Measurements from ENCODE around the gene AEBP1. TPM values are rescaled to one million over a fixed set of nuclear protein-coding genes. Genes with fewer than 3 reads are reported as not detected.

The AEBP1 gene
- total and polyA plus RNA-seq, 9 of the 15 experiments (the other 6 are each of a cell fraction or from before 2014, with no cell fraction given), result 0.03 to 0.78 (median 0.30) TPM; not detected in 2

DNA sequence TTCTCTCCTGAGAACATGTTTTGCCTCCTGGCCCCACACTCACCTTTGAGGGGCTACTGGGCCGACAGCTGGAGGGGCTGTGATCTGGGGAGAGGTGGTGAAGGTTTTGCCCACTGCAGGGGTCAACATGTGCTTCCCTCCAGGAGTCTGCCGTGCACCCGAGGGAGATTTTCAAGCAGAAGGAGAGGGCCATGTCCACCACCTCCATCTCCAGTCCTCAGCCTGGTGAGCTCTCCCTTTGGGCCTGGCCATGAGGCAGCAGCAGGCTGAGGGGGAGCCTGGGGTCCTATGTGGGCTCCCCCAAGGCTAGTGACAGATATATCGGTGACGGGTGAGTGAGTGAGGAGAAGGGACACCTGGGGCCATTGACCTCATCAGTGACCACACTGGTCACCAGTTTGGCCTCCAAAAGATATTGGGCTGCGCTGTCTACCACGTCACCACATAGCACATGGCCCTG is 45.4 kb upstream of the AEBP1 start:
- no peak overlapping the region for H3K4me2 ChIP-seq (ENCODE audit: insufficient read depth, low read length)
- H4K20me1 ChIP-seq (replicated peaks; ENCODE audit: control insufficient read depth, insufficient read depth, low read length), result peaks cover 3% of the 10 kb centered on the region; the same call in 1 of the 2 replicates
- DNase-seq (ENCODE audit: extremely low read depth in 1 of 4, low spot score in 3 of 4), result no peak
- no peaks in the 10 kb centered on the region for H3K27me3 ChIP-seq (ENCODE audit: control insufficient read depth in 2 of 2, insufficient read depth in 2 of 2, low read length in 2 of 2)
- ATAC-seq, result no peak
- H3K9ac ChIP-seq (ENCODE audit: insufficient read depth in 1 of 2, low read depth in 2 of 2, low read length in 2 of 2), result peak overlapping the region in 1 of 2 experiments; percentile 17; a peak in 2 of 4 replicates
- no peaks in the 10 kb centered on the region for H3K9me3 ChIP-seq (replicated peaks; ENCODE audit: control insufficient read depth, insufficient read depth, low read depth, low read length)
- in situ Hi-C loops (cut with MboI) (no loop called here), intact Hi-C loops (cut with micrococcal nuclease) (no loop called here)
- WGBS (ENCODE audit: insufficient coverage, low coverage, missing lambda C conversion rate), result 95% methylated on average over 7 of the region's 7 CpGs
- no peak overlapping the region for H3K4me3 ChIP-seq
- peaks cover 0 to 17% of the 10 kb centered on the region in 2 experiments; a peak in 1 of 5 replicates for H3K4me1 ChIP-seq (replicated peaks in 1 of 2; ENCODE audit: control insufficient read depth in 2 of 2, insufficient read depth in 2 of 2, low read length in 2 of 2)
- no peaks in the 10 kb centered on the region for H3K79me2 ChIP-seq (ENCODE audit: control insufficient read depth, insufficient read depth, low read length)
- TF ChIP-seq, protein P1, sequence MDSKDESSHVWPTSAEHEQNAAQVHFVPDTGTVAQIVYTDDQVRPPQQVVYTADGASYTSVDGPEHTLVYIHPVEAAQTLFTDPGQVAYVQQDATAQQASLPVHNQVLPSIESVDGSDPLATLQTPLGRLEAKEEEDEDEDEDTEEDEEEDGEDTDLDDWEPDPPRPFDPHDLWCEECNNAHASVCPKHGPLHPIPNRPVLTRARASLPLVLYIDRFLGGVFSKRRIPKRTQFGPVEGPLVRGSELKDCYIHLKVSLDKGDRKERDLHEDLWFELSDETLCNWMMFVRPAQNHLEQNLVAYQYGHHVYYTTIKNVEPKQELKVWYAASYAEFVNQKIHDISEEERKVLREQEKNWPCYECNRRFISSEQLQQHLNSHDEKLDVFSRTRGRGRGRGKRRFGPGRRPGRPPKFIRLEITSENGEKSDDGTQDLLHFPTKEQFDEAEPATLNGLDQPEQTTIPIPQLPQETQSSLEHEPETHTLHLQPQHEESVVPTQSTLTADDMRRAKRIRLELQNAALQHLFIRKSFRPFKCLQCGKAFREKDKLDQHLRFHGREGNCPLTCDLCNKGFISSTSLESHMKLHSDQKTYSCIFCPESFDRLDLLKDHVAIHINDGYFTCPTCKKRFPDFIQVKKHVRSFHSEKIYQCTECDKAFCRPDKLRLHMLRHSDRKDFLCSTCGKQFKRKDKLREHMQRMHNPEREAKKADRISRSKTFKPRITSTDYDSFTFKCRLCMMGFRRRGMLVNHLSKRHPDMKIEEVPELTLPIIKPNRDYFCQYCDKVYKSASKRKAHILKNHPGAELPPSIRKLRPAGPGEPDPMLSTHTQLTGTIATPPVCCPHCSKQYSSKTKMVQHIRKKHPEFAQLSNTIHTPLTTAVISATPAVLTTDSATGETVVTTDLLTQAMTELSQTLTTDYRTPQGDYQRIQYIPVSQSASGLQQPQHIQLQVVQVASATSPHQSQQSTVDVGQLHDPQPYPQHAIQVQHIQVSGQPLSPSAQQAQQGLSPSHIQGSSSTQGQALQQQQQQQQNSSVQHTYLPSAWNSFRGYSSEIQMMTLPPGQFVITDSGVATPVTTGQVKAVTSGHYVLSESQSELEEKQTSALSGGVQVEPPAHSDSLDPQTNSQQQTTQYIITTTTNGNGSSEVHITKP (IDR thresholded peaks at IDR 0.05; ENCODE audit: partially characterized antibody), result no peak
- TF ChIP-seq ETV5 (CRISPR knock-in tag; IDR thresholded peaks at IDR 0.05; ENCODE audit: low read depth) (no peak), POLR3A (IDR thresholded peaks at IDR 0.05; ENCODE audit: borderline replicate concordance, extremely low read depth, insufficient read depth, insufficient read length) (no peak), PURB (CRISPR knock-in tag; IDR thresholded peaks at IDR 0.05; ENCODE audit: low read depth) (no peak), MYC (IDR thresholded peaks at IDR 0.05; ENCODE audit: low read depth, low read length) (no peak), MYC (CRISPR knock-in tag; IDR thresholded peaks at IDR 0.05; ENCODE audit: borderline replicate concordance, low read depth) (no peak)
- TF ChIP-seq, protein P2, sequence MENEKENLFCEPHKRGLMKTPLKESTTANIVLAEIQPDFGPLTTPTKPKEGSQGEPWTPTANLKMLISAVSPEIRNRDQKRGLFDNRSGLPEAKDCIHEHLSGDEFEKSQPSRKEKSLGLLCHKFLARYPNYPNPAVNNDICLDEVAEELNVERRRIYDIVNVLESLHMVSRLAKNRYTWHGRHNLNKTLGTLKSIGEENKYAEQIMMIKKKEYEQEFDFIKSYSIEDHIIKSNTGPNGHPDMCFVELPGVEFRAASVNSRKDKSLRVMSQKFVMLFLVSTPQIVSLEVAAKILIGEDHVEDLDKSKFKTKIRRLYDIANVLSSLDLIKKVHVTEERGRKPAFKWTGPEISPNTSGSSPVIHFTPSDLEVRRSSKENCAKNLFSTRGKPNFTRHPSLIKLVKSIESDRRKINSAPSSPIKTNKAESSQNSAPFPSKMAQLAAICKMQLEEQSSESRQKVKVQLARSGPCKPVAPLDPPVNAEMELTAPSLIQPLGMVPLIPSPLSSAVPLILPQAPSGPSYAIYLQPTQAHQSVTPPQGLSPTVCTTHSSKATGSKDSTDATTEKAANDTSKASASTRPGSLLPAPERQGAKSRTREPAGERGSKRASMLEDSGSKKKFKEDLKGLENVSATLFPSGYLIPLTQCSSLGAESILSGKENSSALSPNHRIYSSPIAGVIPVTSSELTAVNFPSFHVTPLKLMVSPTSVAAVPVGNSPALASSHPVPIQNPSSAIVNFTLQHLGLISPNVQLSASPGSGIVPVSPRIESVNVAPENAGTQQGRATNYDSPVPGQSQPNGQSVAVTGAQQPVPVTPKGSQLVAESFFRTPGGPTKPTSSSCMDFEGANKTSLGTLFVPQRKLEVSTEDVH (IDR thresholded peaks at IDR 0.05; ENCODE audit: low read depth, partially characterized antibody), result no peak
- TF ChIP-seq, protein P3, sequence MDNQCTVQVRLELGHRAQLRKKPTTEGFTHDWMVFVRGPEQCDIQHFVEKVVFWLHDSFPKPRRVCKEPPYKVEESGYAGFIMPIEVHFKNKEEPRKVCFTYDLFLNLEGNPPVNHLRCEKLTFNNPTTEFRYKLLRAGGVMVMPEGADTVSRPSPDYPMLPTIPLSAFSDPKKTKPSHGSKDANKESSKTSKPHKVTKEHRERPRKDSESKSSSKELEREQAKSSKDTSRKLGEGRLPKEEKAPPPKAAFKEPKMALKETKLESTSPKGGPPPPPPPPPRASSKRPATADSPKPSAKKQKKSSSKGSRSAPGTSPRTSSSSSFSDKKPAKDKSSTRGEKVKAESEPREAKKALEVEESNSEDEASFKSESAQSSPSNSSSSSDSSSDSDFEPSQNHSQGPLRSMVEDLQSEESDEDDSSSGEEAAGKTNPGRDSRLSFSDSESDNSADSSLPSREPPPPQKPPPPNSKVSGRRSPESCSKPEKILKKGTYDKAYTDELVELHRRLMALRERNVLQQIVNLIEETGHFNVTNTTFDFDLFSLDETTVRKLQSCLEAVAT (IDR thresholded peaks at IDR 0.05), result no peak
- no peak for FAIRE-seq
- H3K36me3 ChIP-seq (ENCODE audit: control insufficient read depth, insufficient read depth, low read length), result peaks cover 71% of the 10 kb centered on the region; the same call in 2 of the 3 replicates
- ChIA-PET POLR2A (no interaction called here), CTCF (ENCODE audit: low intra/inter-chr PET ratio) (no interaction called here)
- no peaks in the 10 kb centered on the region for H3K9me1 ChIP-seq (ENCODE audit: control insufficient read depth, insufficient read depth, low read length)
- no TSS peak for BruUV-seq (replicated peaks)
- no peak overlapping the region for H2AFZ ChIP-seq (ENCODE audit: low read depth, low read length)
- H3K27ac ChIP-seq (ENCODE audit: extremely low read depth, low read depth, low read length), result no peak overlapping the region
